GM10266 (cell line): ENCODE measurements around the gene TDRD9.

Source experiments
- DNase-seq: peaks from one replicate; pipeline ENCODE4 v3.0.0; 2012; ENCODE audit errors: extremely low spot score
- TF ChIP-seq, protein P1 (sequence below): IDR thresholded peaks from 2 replicates; pipeline ENCODE4 v1.5.1; 2012; ENCODE audit warnings: mild to moderate bottlenecking, low read depth; ENCODE audit not compliant: control insufficient read depth, insufficient read depth; ENCODE audit errors: missing control alignments

The TDRD9 gene, protein sequence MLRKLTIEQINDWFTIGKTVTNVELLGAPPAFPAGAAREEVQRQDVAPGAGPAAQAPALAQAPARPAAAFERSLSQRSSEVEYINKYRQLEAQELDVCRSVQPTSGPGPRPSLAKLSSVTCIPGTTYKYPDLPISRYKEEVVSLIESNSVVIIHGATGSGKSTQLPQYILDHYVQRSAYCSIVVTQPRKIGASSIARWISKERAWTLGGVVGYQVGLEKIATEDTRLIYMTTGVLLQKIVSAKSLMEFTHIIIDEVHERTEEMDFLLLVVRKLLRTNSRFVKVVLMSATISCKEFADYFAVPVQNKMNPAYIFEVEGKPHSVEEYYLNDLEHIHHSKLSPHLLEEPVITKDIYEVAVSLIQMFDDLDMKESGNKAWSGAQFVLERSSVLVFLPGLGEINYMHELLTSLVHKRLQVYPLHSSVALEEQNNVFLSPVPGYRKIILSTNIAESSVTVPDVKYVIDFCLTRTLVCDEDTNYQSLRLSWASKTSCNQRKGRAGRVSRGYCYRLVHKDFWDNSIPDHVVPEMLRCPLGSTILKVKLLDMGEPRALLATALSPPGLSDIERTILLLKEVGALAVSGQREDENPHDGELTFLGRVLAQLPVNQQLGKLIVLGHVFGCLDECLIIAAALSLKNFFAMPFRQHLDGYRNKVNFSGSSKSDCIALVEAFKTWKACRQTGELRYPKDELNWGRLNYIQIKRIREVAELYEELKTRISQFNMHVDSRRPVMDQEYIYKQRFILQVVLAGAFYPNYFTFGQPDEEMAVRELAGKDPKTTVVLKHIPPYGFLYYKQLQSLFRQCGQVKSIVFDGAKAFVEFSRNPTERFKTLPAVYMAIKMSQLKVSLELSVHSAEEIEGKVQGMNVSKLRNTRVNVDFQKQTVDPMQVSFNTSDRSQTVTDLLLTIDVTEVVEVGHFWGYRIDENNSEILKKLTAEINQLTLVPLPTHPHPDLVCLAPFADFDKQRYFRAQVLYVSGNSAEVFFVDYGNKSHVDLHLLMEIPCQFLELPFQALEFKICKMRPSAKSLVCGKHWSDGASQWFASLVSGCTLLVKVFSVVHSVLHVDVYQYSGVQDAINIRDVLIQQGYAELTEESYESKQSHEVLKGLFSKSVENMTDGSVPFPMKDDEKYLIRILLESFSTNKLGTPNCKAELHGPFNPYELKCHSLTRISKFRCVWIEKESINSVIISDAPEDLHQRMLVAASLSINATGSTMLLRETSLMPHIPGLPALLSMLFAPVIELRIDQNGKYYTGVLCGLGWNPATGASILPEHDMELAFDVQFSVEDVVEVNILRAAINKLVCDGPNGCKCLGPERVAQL (N-terminal part only)

DNA sequence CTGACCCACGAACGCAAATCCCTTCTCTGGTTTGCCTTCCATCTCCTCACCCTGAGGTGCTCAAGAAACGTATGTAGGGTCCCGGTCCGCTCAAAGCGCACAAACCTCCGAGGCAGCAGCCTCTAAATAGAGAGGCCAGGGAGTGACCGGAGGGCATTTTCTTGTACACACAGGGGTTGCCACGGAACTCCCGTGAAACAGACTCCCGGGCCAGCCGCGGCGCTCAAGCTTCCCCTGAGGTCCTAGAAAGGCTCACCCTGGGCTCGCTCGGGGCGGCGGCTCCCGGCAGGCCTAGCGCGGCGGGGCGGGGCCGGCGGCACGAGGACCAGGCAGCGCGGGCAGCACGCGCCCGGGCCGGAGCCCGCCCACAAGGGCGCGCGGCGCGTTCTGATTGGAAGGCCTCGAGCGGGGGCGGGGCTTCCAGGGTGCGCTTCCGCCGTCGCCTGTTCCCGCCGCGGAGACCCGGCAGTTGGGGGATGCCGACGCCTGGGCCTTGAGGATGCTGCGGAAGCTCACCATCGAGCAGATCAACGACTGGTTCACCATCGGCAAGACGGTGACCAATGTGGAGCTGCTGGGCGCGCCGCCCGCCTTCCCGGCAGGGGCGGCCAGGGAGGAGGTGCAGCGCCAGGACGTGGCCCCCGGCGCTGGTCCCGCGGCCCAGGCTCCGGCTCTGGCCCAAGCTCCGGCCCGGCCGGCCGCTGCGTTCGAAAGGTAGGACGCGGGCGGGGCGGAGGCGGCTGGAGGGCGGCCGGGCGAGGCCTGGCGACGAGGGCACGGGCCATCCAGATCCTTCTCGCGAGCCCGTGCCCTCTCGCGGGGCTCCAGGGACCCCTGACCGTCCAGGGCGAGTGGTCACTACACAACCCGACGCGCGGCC lies at the start of gene TDRD9:
TSS of gene TDRD9 (plus strand) at position 446 of the 880 bp plus-strand sequence. CDS start at position 500, 54 bp downstream.
- DNase-seq, result no peak
- TF ChIP-seq, protein P1, sequence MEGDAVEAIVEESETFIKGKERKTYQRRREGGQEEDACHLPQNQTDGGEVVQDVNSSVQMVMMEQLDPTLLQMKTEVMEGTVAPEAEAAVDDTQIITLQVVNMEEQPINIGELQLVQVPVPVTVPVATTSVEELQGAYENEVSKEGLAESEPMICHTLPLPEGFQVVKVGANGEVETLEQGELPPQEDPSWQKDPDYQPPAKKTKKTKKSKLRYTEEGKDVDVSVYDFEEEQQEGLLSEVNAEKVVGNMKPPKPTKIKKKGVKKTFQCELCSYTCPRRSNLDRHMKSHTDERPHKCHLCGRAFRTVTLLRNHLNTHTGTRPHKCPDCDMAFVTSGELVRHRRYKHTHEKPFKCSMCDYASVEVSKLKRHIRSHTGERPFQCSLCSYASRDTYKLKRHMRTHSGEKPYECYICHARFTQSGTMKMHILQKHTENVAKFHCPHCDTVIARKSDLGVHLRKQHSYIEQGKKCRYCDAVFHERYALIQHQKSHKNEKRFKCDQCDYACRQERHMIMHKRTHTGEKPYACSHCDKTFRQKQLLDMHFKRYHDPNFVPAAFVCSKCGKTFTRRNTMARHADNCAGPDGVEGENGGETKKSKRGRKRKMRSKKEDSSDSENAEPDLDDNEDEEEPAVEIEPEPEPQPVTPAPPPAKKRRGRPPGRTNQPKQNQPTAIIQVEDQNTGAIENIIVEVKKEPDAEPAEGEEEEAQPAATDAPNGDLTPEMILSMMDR, result no peak

DNA sequence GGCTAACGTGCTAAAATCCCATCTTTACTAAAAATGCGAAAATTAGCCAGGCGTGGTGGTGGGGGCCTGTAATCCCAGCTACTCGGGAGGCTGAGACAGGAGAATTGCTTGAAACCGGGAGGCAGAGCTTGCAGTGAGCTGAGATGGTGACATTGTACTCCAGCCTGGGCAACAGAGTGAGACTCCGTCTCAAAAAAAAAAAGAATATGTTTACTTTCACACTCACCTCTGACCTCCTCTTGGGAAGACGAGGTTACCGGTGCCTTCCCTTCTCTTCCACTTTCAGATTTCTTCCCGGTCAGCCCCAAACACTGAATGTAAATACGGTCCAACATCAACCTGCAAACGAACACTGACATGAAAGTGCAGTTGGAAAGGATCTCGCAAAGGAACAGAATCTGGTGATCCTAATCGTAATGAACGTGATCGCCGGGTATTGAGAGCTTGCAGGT lies 49.1 kb upstream of the TDRD9 start:
- TF ChIP-seq, protein P1, result no peak

DNA sequence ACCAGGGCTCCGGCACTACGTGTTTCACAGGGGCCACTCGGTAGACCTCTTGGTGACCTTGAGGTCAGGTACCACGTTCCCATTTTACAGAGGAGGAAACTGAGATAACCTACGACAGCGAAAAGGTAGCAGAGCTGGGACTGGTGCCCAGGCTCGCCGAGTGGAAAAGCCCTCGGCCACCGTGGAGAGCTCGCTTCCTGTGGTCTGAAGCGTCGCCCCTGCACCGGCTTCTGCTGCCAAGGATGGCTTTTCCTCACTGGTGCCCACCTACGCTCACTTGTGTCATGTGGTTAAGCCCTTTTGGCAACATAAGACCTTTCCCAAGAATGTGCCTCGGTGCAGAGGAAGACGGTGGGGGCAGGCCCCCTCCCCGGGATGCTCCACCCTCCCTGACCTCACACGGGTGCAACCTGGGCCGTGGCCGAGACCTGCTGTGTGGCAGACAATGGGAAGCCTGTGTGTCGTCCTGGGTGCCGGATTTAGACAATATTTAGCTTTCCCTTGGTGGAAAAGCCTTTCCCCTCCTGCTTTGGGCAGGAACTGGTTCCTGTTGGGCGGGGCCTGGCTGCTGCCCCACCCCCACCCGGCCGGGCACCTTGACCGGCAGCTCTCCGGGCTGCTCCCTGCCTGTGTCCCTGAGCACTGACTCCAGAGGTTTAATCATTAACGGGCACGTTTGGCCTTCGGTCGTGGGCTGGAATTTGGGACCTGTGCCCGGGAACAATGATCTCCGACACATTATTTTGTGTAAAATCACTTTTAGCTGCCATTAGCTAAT lies 48.5 kb upstream of the TDRD9 start:
- no peak for DNase-seq
- TF ChIP-seq, protein P1, result no peak

More for the DNA sequence above, 49.1 kb upstream of the TDRD9 start:
- no peak for DNase-seq

DNA sequence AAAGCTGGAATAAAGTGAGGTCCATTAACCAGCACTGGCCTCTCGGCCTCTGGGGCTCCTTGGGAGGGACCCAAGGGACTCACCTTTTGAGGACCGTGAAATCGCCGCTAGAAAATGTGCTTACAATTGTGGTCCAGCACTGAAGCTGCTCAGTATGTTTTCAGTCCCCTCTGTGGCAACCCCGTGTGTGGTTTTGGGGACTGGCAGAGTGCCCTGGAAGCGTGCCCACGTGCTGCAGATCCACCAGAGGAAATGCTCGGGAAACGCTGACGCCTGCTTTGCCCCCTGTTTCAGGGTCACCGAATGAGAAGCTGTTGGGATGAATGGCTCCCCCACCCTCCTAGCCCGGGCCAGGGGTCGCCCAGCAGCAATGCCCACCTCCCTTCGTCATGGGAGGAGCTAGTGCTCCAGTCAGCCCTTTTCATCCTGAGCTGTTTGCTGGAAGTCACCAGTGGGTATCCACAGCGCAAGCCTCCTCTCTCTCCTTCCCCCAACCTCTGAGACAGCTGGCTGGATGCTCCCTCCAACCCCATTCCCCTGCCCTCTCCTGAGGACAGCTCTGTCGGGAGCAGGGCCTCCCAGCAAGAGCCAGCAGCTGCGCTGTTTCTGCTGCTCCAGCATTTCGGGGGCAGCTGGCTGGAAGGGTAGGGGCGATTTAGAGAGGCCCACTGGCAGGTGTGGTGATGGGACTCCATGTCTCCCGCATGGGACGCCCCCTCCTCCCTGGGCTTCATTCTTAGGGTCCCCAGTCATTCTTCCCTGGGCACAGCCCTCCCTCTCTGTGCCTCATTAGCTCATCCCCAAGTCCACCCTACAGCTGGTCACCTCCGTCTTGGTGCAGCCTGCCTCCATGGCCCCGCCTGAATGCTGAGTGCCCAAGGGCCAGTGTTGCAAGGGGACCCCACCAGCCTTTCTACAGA lies 47.6 kb upstream of the TDRD9 start:
- TF ChIP-seq, protein P1, result no peak
- no peak for DNase-seq

DNA sequence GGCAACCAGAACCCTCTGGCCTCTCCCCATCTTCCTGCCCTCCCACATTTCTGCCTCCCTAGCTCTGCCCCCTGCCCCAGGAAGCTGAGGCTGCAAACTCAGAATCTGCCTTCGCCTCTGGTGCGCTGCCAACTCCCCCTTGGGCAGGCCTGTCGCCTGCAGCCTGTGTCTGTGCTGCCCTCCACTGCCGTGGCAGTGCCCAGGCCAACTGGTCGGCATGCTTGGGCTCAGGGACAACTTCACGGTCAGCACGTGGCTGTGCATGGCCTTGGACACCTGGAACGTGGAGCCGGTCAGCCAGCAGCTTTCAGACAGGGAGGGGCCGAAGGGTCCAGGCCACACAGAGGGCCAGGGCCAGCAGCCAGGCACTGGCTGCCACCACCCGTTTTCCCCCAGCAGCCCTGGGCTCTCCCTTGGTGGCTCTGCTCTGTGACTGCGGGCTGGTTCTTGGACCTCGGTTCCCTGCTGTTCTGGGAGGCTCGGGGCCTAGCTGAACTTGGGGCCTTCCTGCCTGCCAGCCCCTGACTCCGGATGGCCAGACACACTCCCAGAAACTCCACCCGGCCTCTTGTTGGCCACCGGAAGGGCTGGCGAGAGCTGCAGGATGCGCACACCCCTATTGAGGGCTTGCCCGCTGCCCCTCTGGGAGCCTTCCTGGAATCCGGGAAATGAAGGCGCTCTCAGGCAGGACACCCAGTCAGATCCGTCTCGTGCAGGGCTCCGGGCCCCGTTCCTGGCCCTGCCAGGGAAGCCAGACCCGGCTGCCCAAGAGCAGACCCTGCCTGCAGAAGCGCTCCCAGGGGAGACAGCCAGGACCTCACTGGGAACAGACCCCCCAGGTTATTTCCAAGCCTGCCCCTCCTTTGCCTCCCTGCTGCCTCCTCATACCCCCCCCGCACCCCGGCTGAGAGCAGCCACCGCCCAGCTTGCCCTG lies 46.7 kb upstream of the TDRD9 start:
- TF ChIP-seq, protein P1, result no peak
- DNase-seq, result no peak
